PC-9 (cell line): ENCODE measurements around the gene ABCC6. TPM values are rescaled to one million over a fixed set of nuclear protein-coding genes. Genes with fewer than 3 reads are reported as not detected.

Experiments used
- BruUV-seq: library from RNA; stranded (reverse); fragments of 400-500 nt; replicated peaks from 2 replicates; lab custom pipeline; 2021; lab: Mats Ljungman, UMichigan
- CTCF ChIA-PET: fragments of 300-600 bp; sonication (Branson Sonifier 250); formaldehyde crosslinking; loops from one replicate; lab custom pipeline; 2022; ENCODE audit warnings: antibody characterized with exemption; lab: Charles Lee
- POLR2A ChIA-PET: fragments of 300-600 bp; sonication (Branson Sonifier 250); formaldehyde crosslinking; loops from one replicate; lab custom pipeline; 2022; ENCODE audit warnings: antibody characterized with exemption; ENCODE audit not compliant: unreplicated experiment; lab: Charles Lee
- DNase-seq, 2 experiments: peaks; one replicate each; pipeline versions ENCODE4 v3.0.0 to v3.0.0-alpha.2; 2015 to 2022; ENCODE audit warnings: mixed read lengths in 1 of 2
- H2AFZ ChIP-seq: fragments of 200-600 bp; sonication (generic); 2 replicates; pipeline ENCODE4 v1.8.1; 2017; ENCODE audit warnings: antibody characterized with exemption
- H3F3A ChIP-seq: fragments of 200-600 bp; sonication (generic); 2 replicates; pipeline ENCODE4 v1.8.1; 2017; ENCODE audit warnings: antibody characterized with exemption, mild to moderate bottlenecking, low read depth; ENCODE audit not compliant: insufficient read depth
- H3K27ac ChIP-seq: fragments of 200-600 bp; sonication (generic); 2 replicates; pipeline ENCODE4 v1.6.1; 2016; ENCODE audit warnings: mixed run types
- H3K27me3 ChIP-seq: fragments of 200-600 bp; sonication (generic); 2 replicates; pipeline ENCODE4 v1.6.1; 2016; ENCODE audit warnings: low read depth, mixed run types; ENCODE audit not compliant: insufficient read depth
- H3K36me3 ChIP-seq: fragments of 200-600 bp; sonication (generic); 2 replicates; pipeline ENCODE4 v1.6.1; 2016; ENCODE audit warnings: low read depth, mixed run types
- H3K4me1 ChIP-seq: fragments of 200-600 bp; sonication (generic); replicated peaks from 2 replicates; pipeline ENCODE4 v1.6.1; 2016; ENCODE audit warnings: mixed run types; ENCODE audit not compliant: insufficient read depth
- H3K4me2 ChIP-seq: fragments of 200-600 bp; sonication (generic); 2 replicates; pipeline ENCODE4 v1.6.1; 2017; ENCODE audit warnings: mixed run types
- H3K4me3 ChIP-seq: fragments of 200-600 bp; sonication (generic); 2 replicates; pipeline ENCODE4 v1.6.1; 2016; ENCODE audit warnings: mixed run types
- H3K79me2 ChIP-seq: fragments of 200-600 bp; sonication (generic); 2 replicates; pipeline ENCODE4 v1.6.1; 2017; ENCODE audit warnings: low read depth, mixed run types
- H3K9me2 ChIP-seq: fragments of 200-600 bp; sonication (generic); 2 replicates; pipeline ENCODE4 v1.8.1; 2017; ENCODE audit warnings: mild to moderate bottlenecking; ENCODE audit not compliant: insufficient read depth
- H3K9me3 ChIP-seq: fragments of 200-600 bp; sonication (generic); 2 replicates; pipeline ENCODE4 v1.8.1; 2016; ENCODE audit warnings: low read depth; ENCODE audit not compliant: insufficient read depth
- H4K20me1 ChIP-seq: fragments of 200-600 bp; sonication (generic); 2 replicates; pipeline ENCODE4 v1.8.1; 2017; ENCODE audit not compliant: insufficient read depth
- CTCF ChIP-seq: fragments of 200-600 bp; sonication (generic); conservative IDR thresholded peaks from 2 replicates; pipeline ENCODE4 v1.6.1; 2017; ENCODE audit warnings: mixed run types, antibody characterized with exemption, mild to moderate bottlenecking, moderate library complexity
- EZH2 ChIP-seq: fragments of 200-600 bp; sonication (generic); IDR thresholded peaks from 2 replicates; pipeline ENCODE4 v1.8.0; 2017; ENCODE audit warnings: antibody characterized with exemption, low read depth
- intact Hi-C: fragments of 100-400 bp; cut with micrococcal nuclease; formaldehyde crosslinking; loops from one replicate; pipeline ENCODE4 v1.10.0; 2022; ENCODE audit not compliant: unreplicated experiment
- total RNA-seq: library from RNA; stranded (reverse); gene quantifications from 2 replicates; pipeline ENCODE4 v1.2.3, GENCODE V29; 2021

ABCC6 gene
- total RNA-seq, 1 experiment from 2014 or later, result 2.8 TPM

GRCh38 chr16:16137110-16137509, 86.2 kb downstream of the ABCC6 start:
- no peak for DNase-seq
- ChIA-PET POLR2A (no interaction called here), CTCF (no interaction called here)
- Histone ChIP-seq H3K4me1 (no peaks in the 10 kb centered on the region), H3K36me3 (peaks cover 32% of the 10 kb centered on the region; the same call in 1 of the 2 replicates), H3K27ac (no peak overlapping the region), H3K9me3 (no peaks in the 10 kb centered on the region), H4K20me1 (peaks cover under 1% of the 10 kb centered on the region), H2AFZ (no peak overlapping the region), H3K27me3 (no peaks in the 10 kb centered on the region), H3K4me2 (no peak overlapping the region), H3K4me3 (no peak overlapping the region), H3F3A (peaks cover 2% of the 10 kb centered on the region; the same call in 1 of the 2 replicates), H3K79me2 (no peaks in the 10 kb centered on the region), H3K9me2 (no peaks in the 10 kb centered on the region)
- BruUV-seq, result no TSS peak
- TF ChIP-seq EZH2, result no peak
- TF ChIP-seq CTCF, result no peak
- intact Hi-C loops, result no loop called here

- POLR2A ChIA-PET, result no interaction called here
- H3K4me3 ChIP-seq, result no peak overlapping the region
- no TSS peak for BruUV-seq
Measured at GRCh38 chr16:16136588-16136987, 86.7 kb downstream of the ABCC6 start.

GRCh38 chr16:16133943-16134604, 89.2 kb downstream of the ABCC6 start:
- no peaks in the 10 kb centered on the region for H3K9me2 ChIP-seq
- H3K27ac ChIP-seq, result no peak overlapping the region
- intact Hi-C loops, result no loop called here
- H4K20me1 ChIP-seq, result no peaks in the 10 kb centered on the region; the same call in 1 of the 2 replicates
- H3K4me1 ChIP-seq, result no peaks in the 10 kb centered on the region
- peaks cover 42% of the 10 kb centered on the region; the same call in 1 of the 2 replicates for H3K36me3 ChIP-seq
- DNase-seq, result no peak
- H3K4me3 ChIP-seq, result no peak overlapping the region
- H3K79me2 ChIP-seq, result no peaks in the 10 kb centered on the region
- CTCF ChIA-PET, result no interaction called here
- peaks cover 11% of the 10 kb centered on the region; the same call in 1 of the 2 replicates for H3F3A ChIP-seq
- H3K9me3 ChIP-seq, result no peaks in the 10 kb centered on the region
- POLR2A ChIA-PET, result no interaction called here
- no peak overlapping the region for H2AFZ ChIP-seq
- H3K4me2 ChIP-seq, result no peak overlapping the region
- no peaks in the 10 kb centered on the region for H3K27me3 ChIP-seq
- BruUV-seq, result no TSS peak
- TF ChIP-seq CTCF, result no peak
- TF ChIP-seq EZH2, result no peak

More at GRCh38 chr16:16136588-16136987, 86.7 kb downstream of the ABCC6 start:
- Histone ChIP-seq H3K9me3 (no peaks in the 10 kb centered on the region), H3K27ac (no peak overlapping the region), H3K4me1 (no peaks in the 10 kb centered on the region), H3K36me3 (peaks cover 37% of the 10 kb centered on the region; the same call in 1 of the 2 replicates), H4K20me1 (no peaks in the 10 kb centered on the region; the same call in 1 of the 2 replicates), H3K79me2 (no peaks in the 10 kb centered on the region), H2AFZ (no peak overlapping the region), H3F3A (peaks cover 4% of the 10 kb centered on the region; the same call in 1 of the 2 replicates), H3K27me3 (no peaks in the 10 kb centered on the region), H3K4me2 (no peak overlapping the region), H3K9me2 (no peaks in the 10 kb centered on the region)
- intact Hi-C loops, result no loop called here
- CTCF ChIA-PET, result no interaction called here
- no peak for DNase-seq
- TF ChIP-seq EZH2 (no peak), CTCF (no peak)
